ENCODE data around the gene GPX1.
A peak's percentile ranks its signal among the peaks of the same experiment; 100 is the strongest.

Gene GPX1

DNA sequence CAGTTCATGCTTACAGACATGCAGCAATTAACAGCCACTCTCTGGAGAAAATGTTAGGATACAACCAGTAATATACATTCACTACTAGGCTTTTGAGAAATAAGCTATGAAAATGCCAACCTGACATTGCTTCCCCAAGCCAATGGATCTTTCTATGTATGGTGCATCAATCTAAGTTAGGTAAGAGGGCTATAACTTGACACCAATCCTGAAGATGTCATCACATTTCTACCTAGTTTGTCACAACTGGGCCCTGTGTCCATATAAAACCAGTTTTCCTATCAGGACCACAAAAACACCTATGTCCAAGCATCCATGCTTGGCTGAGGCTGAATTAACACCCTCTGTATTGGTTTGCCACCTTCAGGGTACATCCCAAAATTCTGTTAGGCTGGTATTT, 13.8 kb upstream of the GPX1 start:
- Histone ChIP-seq H3K9ac (ENCODE audit: low read length) (no peak overlapping the region), H3K36me3 (ENCODE audit: control insufficient read depth in 1 of 2, insufficient read depth in 2 of 2, low read length in 2 of 2) (peaks cover 43 to 61% of the 10 kb centered on the region in 2 experiments), H3K4me1 (ENCODE audit: control insufficient read depth in 1 of 2, insufficient read depth in 2 of 2, low read length in 2 of 2) (no peaks in the 10 kb centered on the region), H3K18ac (ENCODE audit: low read length) (no peak overlapping the region), H3K14ac (ENCODE audit: low read length) (no peak overlapping the region), H3K4ac (ENCODE audit: low read depth, low read length) (no peak overlapping the region), H3K4me3 (ENCODE audit: low read depth, low read length) (no peak overlapping the region), H4K91ac (ENCODE audit: low read depth, low read length) (no peak overlapping the region), H3K79me1 (ENCODE audit: low read length) (no peaks in the 10 kb centered on the region), H4K8ac (ENCODE audit: low read depth, low read length) (no peak overlapping the region), H3K79me2 (ENCODE audit: control insufficient read depth, insufficient read depth, low read length, poor library complexity) (peaks cover under 1% of the 10 kb centered on the region), H3K9me3 (ENCODE audit: insufficient read depth, low read depth, low read length) (no peaks in the 10 kb centered on the region), H2AK5ac (ENCODE audit: low read length) (no peak overlapping the region), H2AFZ (ENCODE audit: insufficient read depth, low read length, poor library complexity) (no peak overlapping the region), H3K4me2 (ENCODE audit: low read length) (no peak overlapping the region), H2BK12ac (ENCODE audit: low read length) (no peak overlapping the region), H4K12ac (ENCODE audit: low read depth, low read length) (no peak overlapping the region), H2BK120ac (ENCODE audit: insufficient read depth, low read length, poor library complexity) (no peak overlapping the region), H3K27ac (ENCODE audit: low read depth, low read length) (no peak overlapping the region), H3K27me3 (ENCODE audit: insufficient read depth, low read length) (no peaks in the 10 kb centered on the region), H3K23ac (ENCODE audit: low read length) (no peak overlapping the region), H2BK5ac (ENCODE audit: low read depth, low read length, poor library complexity) (no peak overlapping the region)
- no peak for DNase-seq

DNA sequence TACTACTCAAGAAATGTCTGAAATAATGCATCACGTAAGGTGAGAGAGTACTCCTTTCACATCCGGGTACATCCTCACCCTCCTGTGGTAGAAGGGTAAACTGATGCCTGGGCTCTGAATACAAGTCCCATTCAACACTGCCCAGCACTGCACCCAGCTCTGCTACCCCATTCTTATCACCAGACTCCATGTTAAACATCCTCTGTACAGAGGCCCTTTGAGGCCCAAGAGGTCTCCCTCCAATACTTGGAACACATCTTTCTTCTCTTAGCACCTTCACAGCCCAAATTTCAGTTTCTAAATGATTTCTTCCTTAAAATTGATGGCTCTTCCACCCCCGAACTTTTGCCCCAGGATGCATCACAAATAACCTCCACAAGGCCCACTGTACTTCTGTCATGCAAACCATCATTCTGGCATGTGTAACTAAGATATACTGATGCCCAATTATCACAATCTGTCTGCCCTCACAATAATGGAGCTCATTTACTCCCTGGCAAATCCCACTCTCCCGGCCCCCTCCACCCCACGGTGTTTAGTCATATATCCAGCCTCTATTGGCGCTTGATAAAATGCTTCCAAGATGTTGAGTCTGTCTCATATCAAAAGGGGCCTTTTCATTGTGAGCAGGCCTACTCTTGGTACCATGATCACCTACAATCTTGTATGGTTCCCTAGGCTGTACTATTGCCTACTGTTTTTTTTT, 12.6 kb upstream of the GPX1 start:
- Histone ChIP-seq H3K14ac (ENCODE audit: low read length) (no peak overlapping the region), H4K91ac (ENCODE audit: low read depth, low read length) (no peak overlapping the region), H3K79me1 (ENCODE audit: low read length) (no peaks in the 10 kb centered on the region), H3K79me2 (ENCODE audit: control insufficient read depth, insufficient read depth, low read length, poor library complexity) (no peaks in the 10 kb centered on the region), H3K27me3 (ENCODE audit: insufficient read depth, low read length) (no peaks in the 10 kb centered on the region), H3K9me3 (ENCODE audit: insufficient read depth, low read depth, low read length) (no peaks in the 10 kb centered on the region), H3K4me3 (ENCODE audit: low read depth, low read length) (no peak overlapping the region), H3K36me3 (ENCODE audit: control insufficient read depth in 1 of 2, insufficient read depth in 2 of 2, low read length in 2 of 2) (peaks cover 52 to 72% of the 10 kb centered on the region in 2 experiments), H3K4ac (ENCODE audit: low read depth, low read length) (peak overlapping the region; percentile 54), H2BK120ac (ENCODE audit: insufficient read depth, low read length, poor library complexity) (no peak overlapping the region), H4K8ac (ENCODE audit: low read depth, low read length) (no peak overlapping the region), H2AK5ac (ENCODE audit: low read length) (no peak overlapping the region), H3K4me1 (ENCODE audit: control insufficient read depth in 1 of 2, insufficient read depth in 2 of 2, low read length in 2 of 2) (no peaks in the 10 kb centered on the region), H4K12ac (ENCODE audit: low read depth, low read length) (no peak overlapping the region), H3K4me2 (ENCODE audit: low read length) (no peak overlapping the region), H2BK5ac (ENCODE audit: low read depth, low read length, poor library complexity) (no peak overlapping the region), H2AFZ (ENCODE audit: insufficient read depth, low read length, poor library complexity) (no peak overlapping the region), H3K27ac (ENCODE audit: low read depth, low read length) (no peak overlapping the region), H3K18ac (ENCODE audit: low read length) (no peak overlapping the region), H3K9ac (ENCODE audit: low read length) (no peak overlapping the region), H2BK12ac (ENCODE audit: low read length) (no peak overlapping the region), H3K23ac (ENCODE audit: low read length) (no peak overlapping the region)
- DNase-seq = no peak
- no CpG with 5 or more reads among the region's 6 CpGs for WGBS (ENCODE audit: extremely low coverage, insufficient coverage, insufficient read length)

DNA sequence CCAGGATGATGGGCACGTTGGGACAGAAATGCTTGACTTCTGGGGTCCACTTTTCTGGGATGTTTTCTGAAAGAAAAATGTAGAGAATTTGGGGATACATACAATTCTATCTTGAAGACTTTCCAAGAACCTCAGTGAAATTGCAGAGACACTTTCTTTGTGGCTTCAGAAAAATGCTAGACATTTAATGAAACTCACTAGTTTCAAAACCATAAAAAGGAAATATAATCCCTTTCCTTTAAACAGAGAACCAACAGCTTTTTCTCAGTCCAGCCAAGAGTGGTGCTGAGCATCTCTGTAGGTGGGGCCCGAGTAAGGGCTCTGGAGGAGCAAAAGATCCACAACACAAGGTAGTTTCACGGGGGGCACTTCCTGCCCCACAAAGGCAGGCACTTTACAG, 4.4 kb upstream of the GPX1 start:
- no CpG with 5 or more reads among the region's 3 CpGs for WGBS (ENCODE audit: extremely low coverage, insufficient coverage, insufficient read length)
- Histone ChIP-seq H2BK12ac (ENCODE audit: low read length) (no peak overlapping the region), H3K9ac (ENCODE audit: low read length) (no peak overlapping the region), H4K8ac (ENCODE audit: low read depth, low read length) (no peak overlapping the region), H3K4me1 (ENCODE audit: control insufficient read depth in 1 of 2, insufficient read depth in 2 of 2, low read length in 2 of 2) (peaks cover 8 to 13% of the 10 kb centered on the region in 2 experiments), H3K36me3 (ENCODE audit: control insufficient read depth in 1 of 2, insufficient read depth in 2 of 2, low read length in 2 of 2) (peaks cover 59 to 63% of the 10 kb centered on the region in 2 experiments), H3K18ac (ENCODE audit: low read length) (no peak overlapping the region), H3K23ac (ENCODE audit: low read length) (no peak overlapping the region), H3K4me2 (ENCODE audit: low read length) (no peak overlapping the region), H3K14ac (ENCODE audit: low read length) (no peak overlapping the region), H2AK5ac (ENCODE audit: low read length) (no peak overlapping the region), H3K4me3 (ENCODE audit: low read depth, low read length) (no peak overlapping the region), H3K27ac (ENCODE audit: low read depth, low read length) (no peak overlapping the region), H3K4ac (ENCODE audit: low read depth, low read length) (no peak overlapping the region), H2BK120ac (ENCODE audit: insufficient read depth, low read length, poor library complexity) (no peak overlapping the region), H3K79me2 (ENCODE audit: control insufficient read depth, insufficient read depth, low read length, poor library complexity) (peaks cover 8% of the 10 kb centered on the region), H2BK5ac (ENCODE audit: low read depth, low read length, poor library complexity) (no peak overlapping the region), H2AFZ (ENCODE audit: insufficient read depth, low read length, poor library complexity) (no peak overlapping the region), H3K27me3 (ENCODE audit: insufficient read depth, low read length) (no peaks in the 10 kb centered on the region), H3K79me1 (ENCODE audit: low read length) (peaks cover 11% of the 10 kb centered on the region), H4K91ac (ENCODE audit: low read depth, low read length) (no peak overlapping the region), H3K9me3 (ENCODE audit: insufficient read depth, low read depth, low read length) (no peaks in the 10 kb centered on the region), H4K12ac (ENCODE audit: low read depth, low read length) (no peak overlapping the region)
- no peak for DNase-seq

DNA sequence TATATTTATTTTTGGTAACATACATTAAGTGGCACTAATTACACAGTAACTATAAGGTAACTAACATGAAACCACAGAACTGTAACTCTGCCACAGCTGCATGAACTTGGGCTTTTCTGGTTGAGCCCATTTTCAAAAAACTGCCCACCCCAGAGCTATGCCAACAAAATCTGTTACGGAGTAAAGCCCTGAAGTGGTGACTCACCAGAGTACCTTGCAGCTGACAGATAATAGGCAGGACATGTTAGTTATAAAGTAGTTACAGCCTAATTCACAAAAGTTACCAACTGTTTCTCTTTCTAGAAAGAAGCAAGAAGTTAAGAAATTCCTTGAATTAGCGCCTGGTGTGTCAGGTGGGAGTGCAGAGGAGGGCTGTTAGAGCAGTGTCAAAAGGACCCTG, 1.5 kb upstream of the GPX1 start:
- Histone ChIP-seq H3K4me1 (ENCODE audit: control insufficient read depth in 1 of 2, insufficient read depth in 2 of 2, low read length in 2 of 2) (peaks cover 10 to 13% of the 10 kb centered on the region in 2 experiments), H3K4me2 (ENCODE audit: low read length) (no peak overlapping the region), H3K14ac (ENCODE audit: low read length) (no peak overlapping the region), H3K4me3 (ENCODE audit: low read depth, low read length) (no peak overlapping the region), H4K91ac (ENCODE audit: low read depth, low read length) (no peak overlapping the region), H2BK120ac (ENCODE audit: insufficient read depth, low read length, poor library complexity) (no peak overlapping the region), H2AFZ (ENCODE audit: insufficient read depth, low read length, poor library complexity) (no peak overlapping the region), H3K23ac (ENCODE audit: low read length) (no peak overlapping the region), H3K27me3 (ENCODE audit: insufficient read depth, low read length) (no peaks in the 10 kb centered on the region), H2BK5ac (ENCODE audit: low read depth, low read length, poor library complexity) (no peak overlapping the region), H2BK12ac (ENCODE audit: low read length) (no peak overlapping the region), H2AK5ac (ENCODE audit: low read length) (no peak overlapping the region), H3K36me3 (ENCODE audit: control insufficient read depth in 1 of 2, insufficient read depth in 2 of 2, low read length in 2 of 2) (peaks cover 50 to 53% of the 10 kb centered on the region in 2 experiments), H3K18ac (ENCODE audit: low read length) (no peak overlapping the region), H3K27ac (ENCODE audit: low read depth, low read length) (no peak overlapping the region), H3K9ac (ENCODE audit: low read length) (no peak overlapping the region), H3K9me3 (ENCODE audit: insufficient read depth, low read depth, low read length) (peaks cover 2% of the 10 kb centered on the region), H3K79me1 (ENCODE audit: low read length) (peaks cover 13% of the 10 kb centered on the region), H4K12ac (ENCODE audit: low read depth, low read length) (no peak overlapping the region), H4K8ac (ENCODE audit: low read depth, low read length) (no peak overlapping the region), H3K4ac (ENCODE audit: low read depth, low read length) (no peak overlapping the region), H3K79me2 (ENCODE audit: control insufficient read depth, insufficient read depth, low read length, poor library complexity) (peaks cover 10% of the 10 kb centered on the region)
- no peak for DNase-seq
- no CpG with 5 or more reads among the region's 2 CpGs for WGBS (ENCODE audit: extremely low coverage, insufficient coverage, insufficient read length)
